Testis (tissue), 2 donors: Measurements from ENCODE around the gene TCF7L2.

Experiments
- CTCF ChIP-seq, 3 experiments: fragments of 450-650 bp in 2 of 3; fragments of 200-600 bp in 1 of 3; sonication (generic) in 1 of 3; IDR thresholded peaks; one replicate each; pipeline ENCODE4 v1.5.1; 2016 to 2019; ENCODE audit warnings: antibody characterized with exemption in 3 of 3, mild to moderate bottlenecking in 2 of 3, moderate library complexity in 1 of 3
- POLR2A ChIP-seq: fragments of 450-650 bp; IDR thresholded peaks from one replicate; pipeline ENCODE4 v1.6.1; 2017; ENCODE audit warnings: antibody characterized with exemption, mild to moderate bottlenecking, moderate library complexity

GRCh38 chr10:113139699-113140098, 189.7 kb downstream of the TCF7L2 start:
- TF ChIP-seq POLR2A, result no peak
- TF ChIP-seq CTCF (IDR thresholded peaks at IDR 0.05), result no peak
